Measurements from ENCODE around the gene CNTFR.

Gene CNTFR

GRCh38 chr9:34635556-34635955 lies 46.0 kb upstream of the CNTFR start:
- H3K4me3 ChIP-seq = no peak overlapping the region
- intact Hi-C loops (cut with DNase I; ENCODE audit: low total_unique reads) = no loop called here

GRCh38 chr9:34634551-34635248 lies 45.2 kb upstream of the CNTFR start:
- H3K4me1 ChIP-seq = peaks cover 0 to 29% (median 23%) of the 10 kb centered on the region in 4 donors
- intact Hi-C loops (cut with DNase I; ENCODE audit: low total_unique reads) = no loop called here
- no peak for TF ChIP-seq CTCF (IDR thresholded peaks at IDR 0.05)
- peaks cover 0 to 13% of the 10 kb centered on the region in 2 donors for H3K27me3 ChIP-seq
- no peak overlapping the region for H3K27ac ChIP-seq
- no peak for DNase-seq
- H3K4me3 ChIP-seq = no peak overlapping the region
- H3K36me3 ChIP-seq = peaks cover 0 to 7% (median 0%) of the 10 kb centered on the region in 3 donors
- no peaks in the 10 kb centered on the region for H3K9me3 ChIP-seq

More at GRCh38 chr9:34635556-34635955, 46.0 kb upstream of the CNTFR start:
- H3K9me3 ChIP-seq = no peaks in the 10 kb centered on the region
- no peak for DNase-seq
- no peak for TF ChIP-seq CTCF (IDR thresholded peaks at IDR 0.05)
- H3K36me3 ChIP-seq = peaks cover 0 to 7% (median 0%) of the 10 kb centered on the region in 3 donors
- peaks cover 0 to 29% (median 23%) of the 10 kb centered on the region in 4 donors for H3K4me1 ChIP-seq
- H3K27ac ChIP-seq = no peak overlapping the region
- H3K27me3 ChIP-seq = peaks cover 0 to 5% of the 10 kb centered on the region in 2 donors

- peaks cover 0 to 7% (median 0%) of the 10 kb centered on the region in 3 donors for H3K36me3 ChIP-seq
- no peak overlapping the region for H3K27ac ChIP-seq
- no peak for DNase-seq
- peaks cover 5 to 20% of the 10 kb centered on the region in 2 donors for H3K27me3 ChIP-seq
- intact Hi-C loops (cut with DNase I; ENCODE audit: low total_unique reads) = loop anchor here (2.0 kb wide), 1 partner anchor 21 kb away; the partner anchor contains the start of gene RPP25L
- H3K4me1 ChIP-seq = peaks cover 0 to 34% (median 28%) of the 10 kb centered on the region in 4 donors
- no peaks in the 10 kb centered on the region for H3K9me3 ChIP-seq
- TF ChIP-seq CTCF (IDR thresholded peaks at IDR 0.05) = peak; percentile 76 to 80
- no peak overlapping the region for H3K4me3 ChIP-seq
These were observed 44.5 kb upstream of the CNTFR start for GRCh38 chr9:34633851-34634550.

- no peak for DNase-seq
- Histone ChIP-seq H3K4me1 (peaks cover 0 to 35% (median 31%) of the 10 kb centered on the region in 4 donors), H3K4me3 (no peak overlapping the region), H3K9me3 (no peaks in the 10 kb centered on the region), H3K27me3 (peaks cover 5 to 27% of the 10 kb centered on the region in 2 donors), H3K27ac (no peak overlapping the region), H3K36me3 (peaks cover 0 to 7% (median 0%) of the 10 kb centered on the region in 3 donors)
- intact Hi-C loops (cut with DNase I; ENCODE audit: low total_unique reads) = loop anchor here (2.0 kb wide), 1 partner anchor 20 kb away; the partner anchor contains the start of gene RPP25L
- TF ChIP-seq CTCF (IDR thresholded peaks at IDR 0.05) = no peak
These were observed 43.6 kb upstream of the CNTFR start for GRCh38 chr9:34633166-34633565.

GRCh38 chr9:34630402-34631154 lies 41.1 kb upstream of the CNTFR start:
- Histone ChIP-seq H3K27me3 (peaks cover 5 to 53% of the 10 kb centered on the region in 2 donors), H3K27ac (no peak overlapping the region), H3K4me3 (no peak overlapping the region), H3K4me1 (peaks cover 0 to 17% (median 16%) of the 10 kb centered on the region in 4 donors), H3K9me3 (no peaks in the 10 kb centered on the region), H3K36me3 (peaks cover 0 to 6% (median 0%) of the 10 kb centered on the region in 3 donors)
- intact Hi-C loops (cut with DNase I; ENCODE audit: low total_unique reads) = no loop called here
- DNase-seq = no peak
- TF ChIP-seq CTCF (IDR thresholded peaks at IDR 0.05) = no peak

Measured in tibial artery (tissue), 4 donors.